Skeletal muscle tissue (tissue), 4 donors: ENCODE results near the gene KCNMB2. TPM values are rescaled to one million over a fixed set of nuclear protein-coding genes. Genes with fewer than 3 reads are reported as not detected.

ENCODE experiments used
- H3K27ac ChIP-seq: one replicate; pipeline ENCODE4 v1.7.0; 2013; ENCODE audit warnings: mild to moderate bottlenecking, low read depth, low read length, inconsistent platforms
- H3K27me3 ChIP-seq, 3 donors: one replicate each; pipeline ENCODE4 v1.7.0; 2013; ENCODE audit warnings: low read length in 3 of 3; ENCODE audit not compliant: control insufficient read depth in 3 of 3, insufficient read depth in 3 of 3
- H3K36me3 ChIP-seq, 3 donors: one replicate each; pipeline ENCODE4 v1.7.0; 2013; ENCODE audit warnings: low read length in 3 of 3; ENCODE audit not compliant: control insufficient read depth in 3 of 3, insufficient read depth in 3 of 3
- H3K4me1 ChIP-seq, 3 donors: one replicate each; pipeline ENCODE4 v1.7.0; 2013; ENCODE audit warnings: low read length in 3 of 3, mild to moderate bottlenecking in 3 of 3; ENCODE audit not compliant: control insufficient read depth in 3 of 3, insufficient read depth in 3 of 3
- H3K4me3 ChIP-seq, 3 donors: one replicate each; pipeline ENCODE4 v1.7.0; 2013; ENCODE audit warnings: low read length in 3 of 3
- H3K9ac ChIP-seq, 3 donors: one replicate each; pipeline ENCODE4 v1.7.0; 2013; ENCODE audit warnings: low read length in 3 of 3, mild to moderate bottlenecking in 3 of 3, moderate library complexity in 2 of 3, low read depth in 1 of 3
- H3K9me3 ChIP-seq, 3 donors: one replicate each; pipeline ENCODE4 v1.7.0; 2013; ENCODE audit warnings: low read length in 3 of 3; ENCODE audit not compliant: control insufficient read depth in 3 of 3
- total RNA-seq: library from RNA; depleted of rRNA; stranded (reverse); fragments of >200 nt; gene quantifications from one replicate; pipeline ENCODE4 v1.2.3, GENCODE V29; 2014
- donor health status: Osteomylitis.

KCNMB2 gene
- total RNA-seq, 1 donor from 2014 or later: 11.5 TPM

DNA sequence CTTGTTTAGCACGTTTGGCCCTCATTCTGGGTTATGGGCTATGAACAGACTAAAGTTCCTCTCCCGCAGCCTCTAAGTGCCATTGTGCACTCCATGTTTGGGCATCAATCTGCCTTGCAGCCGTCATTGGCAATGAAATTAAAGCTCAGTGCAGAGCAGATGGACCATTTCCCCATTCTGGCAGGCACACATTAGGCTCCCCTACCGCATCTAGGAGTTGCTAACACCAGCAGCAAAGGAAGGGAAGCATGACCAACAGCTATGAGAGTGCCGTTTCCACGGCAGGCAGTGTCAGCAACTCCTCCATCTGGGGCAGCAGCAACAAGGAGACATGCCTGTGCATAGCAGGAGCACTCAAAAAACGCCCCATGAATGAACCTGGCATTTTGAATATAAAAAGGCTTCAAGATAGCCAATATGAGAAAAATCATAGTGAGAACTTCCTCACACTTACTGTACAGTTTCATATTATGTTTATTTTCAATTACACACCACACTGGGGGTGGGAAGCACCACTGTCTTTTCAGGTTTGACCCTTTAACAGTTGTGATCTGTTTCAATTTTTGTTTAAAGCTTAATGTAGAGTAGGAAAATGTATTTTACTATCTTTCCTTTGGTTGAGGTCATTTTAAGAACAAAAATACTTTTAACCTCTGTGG is 218.7 kb downstream of the KCNMB2 start:
- H3K9ac ChIP-seq: no peak overlapping the region
- H3K27ac ChIP-seq: no peak overlapping the region
- no peaks in the 10 kb centered on the region for H3K36me3 ChIP-seq

DNA sequence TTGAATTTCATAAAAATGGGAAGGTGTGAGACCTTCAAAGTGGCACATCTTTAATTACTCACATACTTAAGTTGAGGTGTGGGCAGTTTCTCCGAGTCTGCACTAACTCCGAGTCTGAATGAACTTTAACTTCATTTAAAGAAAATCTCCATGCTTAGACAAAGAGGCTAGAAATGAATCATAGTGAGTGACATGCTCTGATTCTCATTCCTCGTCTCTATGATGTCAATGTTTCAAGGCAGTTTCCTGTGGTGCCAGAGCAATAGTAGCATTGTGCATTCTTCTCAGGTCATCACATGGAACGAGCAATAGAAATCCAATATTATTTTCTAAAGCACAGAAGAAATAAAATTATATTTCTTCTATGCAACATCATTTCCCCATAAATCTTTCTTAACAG is 224.8 kb downstream of the KCNMB2 start:
- H3K9me3 ChIP-seq: no peaks in the 10 kb centered on the region
- H3K27ac ChIP-seq: no peak overlapping the region
- no peaks in the 10 kb centered on the region for H3K36me3 ChIP-seq
- H3K4me3 ChIP-seq: no peak overlapping the region
- H3K4me1 ChIP-seq: no peaks in the 10 kb centered on the region
- no peaks in the 10 kb centered on the region for H3K27me3 ChIP-seq
- H3K9ac ChIP-seq: no peak overlapping the region

More for the DNA sequence above, 218.7 kb downstream of the KCNMB2 start:
- Histone ChIP-seq H3K9me3 (no peaks in the 10 kb centered on the region), H3K4me1 (no peaks in the 10 kb centered on the region), H3K27me3 (no peaks in the 10 kb centered on the region), H3K4me3 (no peak overlapping the region)

DNA sequence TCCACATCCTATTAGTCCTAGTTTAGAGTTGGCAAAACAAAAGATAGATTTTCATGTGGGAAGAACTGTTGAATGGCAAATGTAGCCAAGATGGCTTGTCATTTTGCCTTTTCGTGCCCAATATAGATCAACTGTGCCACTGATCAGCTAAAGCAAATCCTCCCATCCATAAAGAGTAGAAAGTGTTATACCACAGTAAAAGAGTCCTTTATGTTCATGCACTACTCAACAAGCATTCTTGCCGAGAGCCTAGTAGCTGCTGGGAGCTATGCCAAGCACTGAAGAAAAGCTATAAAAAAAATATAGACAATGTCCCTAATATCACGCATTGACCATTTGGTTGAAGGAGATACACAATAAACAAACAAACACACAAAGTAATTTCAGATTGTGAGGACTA is 225.2 kb downstream of the KCNMB2 start:
- Histone ChIP-seq H3K4me3 (no peak overlapping the region), H3K9ac (no peak overlapping the region), H3K36me3 (no peaks in the 10 kb centered on the region), H3K9me3 (no peaks in the 10 kb centered on the region), H3K4me1 (no peaks in the 10 kb centered on the region), H3K27me3 (no peaks in the 10 kb centered on the region), H3K27ac (no peak overlapping the region)

- H3K4me3 ChIP-seq: no peak overlapping the region
- H3K4me1 ChIP-seq: no peaks in the 10 kb centered on the region
- H3K27me3 ChIP-seq: no peaks in the 10 kb centered on the region
- H3K9me3 ChIP-seq: no peaks in the 10 kb centered on the region
- H3K27ac ChIP-seq: no peak overlapping the region
- no peak overlapping the region for H3K9ac ChIP-seq
- H3K36me3 ChIP-seq: no peaks in the 10 kb centered on the region
These were observed 226.1 kb downstream of the KCNMB2 start for GRCh38 chr3:178762385-178762784.

GRCh38 chr3:178765472-178765871 is 229.2 kb downstream of the KCNMB2 start:
- no peak overlapping the region for H3K4me3 ChIP-seq
- H3K9ac ChIP-seq: no peak overlapping the region
- no peak overlapping the region for H3K27ac ChIP-seq
- no peaks in the 10 kb centered on the region for H3K9me3 ChIP-seq
- no peaks in the 10 kb centered on the region for H3K36me3 ChIP-seq
- H3K4me1 ChIP-seq: no peaks in the 10 kb centered on the region
- H3K27me3 ChIP-seq: no peaks in the 10 kb centered on the region

- no peak overlapping the region for H3K9ac ChIP-seq
- H3K27ac ChIP-seq: no peak overlapping the region
- no peaks in the 10 kb centered on the region for H3K27me3 ChIP-seq
- H3K9me3 ChIP-seq: no peaks in the 10 kb centered on the region
- H3K4me1 ChIP-seq: no peaks in the 10 kb centered on the region
- no peaks in the 10 kb centered on the region for H3K36me3 ChIP-seq
- H3K4me3 ChIP-seq: no peak overlapping the region
These were observed 231.3 kb downstream of the KCNMB2 start for GRCh38 chr3:178767581-178767980.

GRCh38 chr3:178768072-178768864 is 232.0 kb downstream of the KCNMB2 start:
- Histone ChIP-seq H3K9ac (no peak overlapping the region), H3K36me3 (no peaks in the 10 kb centered on the region)

GRCh38 chr3:178771511-178771910 is 235.3 kb downstream of the KCNMB2 start:
- Histone ChIP-seq H3K4me3 (no peak overlapping the region), H3K9me3 (no peaks in the 10 kb centered on the region), H3K9ac (no peak overlapping the region), H3K27ac (no peak overlapping the region), H3K36me3 (no peaks in the 10 kb centered on the region), H3K27me3 (no peaks in the 10 kb centered on the region), H3K4me1 (no peaks in the 10 kb centered on the region)

More at GRCh38 chr3:178768072-178768864, 232.0 kb downstream of the KCNMB2 start:
- Histone ChIP-seq H3K27ac (no peak overlapping the region), H3K9me3 (no peaks in the 10 kb centered on the region), H3K27me3 (no peaks in the 10 kb centered on the region), H3K4me3 (no peak overlapping the region), H3K4me1 (no peaks in the 10 kb centered on the region)

- Histone ChIP-seq H3K4me1 (no peaks in the 10 kb centered on the region), H3K9me3 (no peaks in the 10 kb centered on the region), H3K4me3 (no peak overlapping the region), H3K27me3 (no peaks in the 10 kb centered on the region), H3K27ac (no peak overlapping the region), H3K9ac (no peak overlapping the region), H3K36me3 (no peaks in the 10 kb centered on the region)
These were observed 236.5 kb downstream of the KCNMB2 start for GRCh38 chr3:178772746-178773145.

GRCh38 chr3:178773358-178773757 is 237.1 kb downstream of the KCNMB2 start:
- Histone ChIP-seq H3K27me3 (no peaks in the 10 kb centered on the region), H3K27ac (no peak overlapping the region), H3K4me1 (no peaks in the 10 kb centered on the region), H3K9ac (no peak overlapping the region), H3K36me3 (no peaks in the 10 kb centered on the region), H3K9me3 (no peaks in the 10 kb centered on the region), H3K4me3 (no peak overlapping the region)
